GM12878 (cell line): Measurements from ENCODE around the gene SRPX2. TPM values are rescaled to one million over a fixed set of nuclear protein-coding genes. Genes with fewer than 3 reads are reported as not detected.
A peak's percentile ranks its signal among the peaks of the same experiment; 100 is the strongest.

Source experiments
- ATF3 ChIP-seq: IDR thresholded peaks from 2 replicates; pipeline ENCODE4 v1.6.1; 2011; ENCODE audit warnings: low read depth, mild to moderate bottlenecking, low read length, moderate library complexity, borderline replicate concordance; ENCODE audit errors: extremely low read depth
- BCL11A ChIP-seq: IDR thresholded peaks from 2 replicates; pipeline ENCODE4 v1.6.1; 2011; ENCODE audit warnings: low read depth, low read length
- BMI1 ChIP-seq: fragments of 450-650 bp; IDR thresholded peaks from 2 replicates; pipeline ENCODE4 v1.6.1; 2016; ENCODE audit warnings: mild to moderate bottlenecking, moderate library complexity, borderline replicate concordance
- CTCF ChIP-seq, 3 experiments: IDR thresholded peaks in 2 of 3; conservative IDR thresholded peaks in 1 of 3; 2 replicates each; pipeline ENCODE4 v1.5.1; 2011; ENCODE audit warnings: low read depth in 3 of 3, low read length in 3 of 3, mild to moderate bottlenecking in 3 of 3, control low read depth in 2 of 3, moderate library complexity in 2 of 3, inconsistent platforms in 1 of 3, mixed read lengths in 1 of 3; ENCODE audit not compliant: control insufficient read depth in 2 of 3, insufficient read depth in 1 of 3; ENCODE audit errors: extremely low read depth in 1 of 3
- ESRRA ChIP-seq: IDR thresholded peaks from 2 replicates; pipeline ENCODE4 v1.6.1; 2012; ENCODE audit warnings: mild to moderate bottlenecking, low read length, improper control_type of control experiment
- FOXM1 ChIP-seq: IDR thresholded peaks from 2 replicates; pipeline ENCODE4 v1.6.1; 2012; ENCODE audit warnings: low read depth, mild to moderate bottlenecking, inconsistent platforms, low read length, moderate library complexity
- MTA2 ChIP-seq: fragments of 450-650 bp; IDR thresholded peaks from 2 replicates; pipeline ENCODE4 v1.6.1; 2016; ENCODE audit warnings: low read depth, mild to moderate bottlenecking, moderate library complexity
- PAX8 ChIP-seq: fragments of 450-650 bp; IDR thresholded peaks from 2 replicates; pipeline ENCODE4 v1.6.1; 2017; ENCODE audit warnings: mild to moderate bottlenecking, moderate library complexity
- RELB ChIP-seq: fragments of 450-650 bp; IDR thresholded peaks from 2 replicates; pipeline ENCODE4 v1.6.1; 2017; ENCODE audit warnings: low read depth, mild to moderate bottlenecking, moderate library complexity
- SREBF1 ChIP-seq: IDR thresholded peaks from 2 replicates; pipeline ENCODE4 v1.6.1; 2012; ENCODE audit warnings: mild to moderate bottlenecking, low read length
- SUZ12 ChIP-seq: fragments of 200-600 bp; sonication (generic); IDR thresholded peaks from one replicate; pipeline ENCODE4 v1.6.1; 2018; ENCODE audit warnings: antibody characterized with exemption, mild to moderate bottlenecking; ENCODE audit not compliant: unreplicated experiment
- TBL1XR1 ChIP-seq: IDR thresholded peaks from 2 replicates; pipeline ENCODE4 v1.6.1; 2012; ENCODE audit warnings: low read depth, low read length, improper control_type of control experiment
- USF1 ChIP-seq: IDR thresholded peaks from 2 replicates; pipeline ENCODE4 v1.6.1; 2011; ENCODE audit warnings: borderline replicate concordance, low read depth, mild to moderate bottlenecking, moderate library complexity, mixed read lengths, low read length; ENCODE audit not compliant: insufficient read depth; ENCODE audit errors: extremely low read length
- ZBTB4 ChIP-seq: fragments of 450-650 bp; formaldehyde crosslinking; IDR thresholded peaks from 2 replicates; pipeline ENCODE4 v1.4.0; 2022; ENCODE audit warnings: mild to moderate bottlenecking, moderate library complexity
- ZNF592 ChIP-seq: fragments of 450-650 bp; IDR thresholded peaks from 2 replicates; pipeline ENCODE4 v1.6.1; 2017; ENCODE audit warnings: mild to moderate bottlenecking, moderate library complexity
- ZNF622 ChIP-seq: fragments of 450-650 bp; IDR thresholded peaks from 2 replicates; pipeline ENCODE4 v1.6.1; 2017; ENCODE audit warnings: mild to moderate bottlenecking, inconsistent platforms
- ZSCAN29 ChIP-seq: fragments of 450-650 bp; IDR thresholded peaks from 2 replicates; pipeline ENCODE4 v1.6.1; 2017; ENCODE audit warnings: mild to moderate bottlenecking, moderate library complexity
- ZZZ3 ChIP-seq: IDR thresholded peaks from 2 replicates; pipeline ENCODE4 v1.6.1; 2011; ENCODE audit warnings: low read depth; ENCODE audit not compliant: control insufficient read depth, insufficient read length
- polyA plus RNA-seq, 11 experiments: library from polyadenylated mRNA; depleted of rRNA in 4 of 11; unstranded in 6 of 11; stranded (reverse) in 5 of 11; fragments of >200 nt; fragmentation: Nextera tagmentation in 4 of 11; fragmentation: Illumina TruSeq in 1 of 11; extraction: Ambion mirVana in 4 of 11; extraction: Trizol in 1 of 11; gene quantifications; 1 replicate in 1 of 11; 2 replicates in 10 of 11; pipeline versions ENCODE4 v1.2.1 to v1.2.3, GENCODE V29; 2011 to 2016; ENCODE audit warnings: inconsistent platforms in 2 of 11, missing spikeins in 2 of 11, low read depth in 1 of 11
- total RNA-seq, 4 experiments: library from RNA; depleted of rRNA in 3 of 4; stranded (reverse); fragments of >200 nt in 3 of 4; fragmentation: Illumina TruSeq in 1 of 4; extraction: Trizol in 1 of 4; gene quantifications; 2 replicates each; pipeline versions ENCODE4 v1.2.1 to v1.2.3, GENCODE V29; 2013 to 2021

SRPX2 gene
- total and polyA plus RNA-seq, 10 of the 15 experiments (the other 5 are each of a cell fraction or from before 2014, with no cell fraction given): not detected

- TF ChIP-seq ESRRA (no peak), CTCF (IDR thresholded peaks at IDR 0.05 in 2 of 3, conservative IDR thresholded peaks at IDR 0.05 in 1 of 3; ENCODE audit: control insufficient read depth in 2 of 3, extremely low read depth in 1 of 3, insufficient read depth in 1 of 3, low read depth in 3 of 3, low read length in 3 of 3) (no peak), ATF3 (no peak), BMI1 (0 out of 2 replicates have a peak, but pooled peaks have one; percentile 24), RELB (no peak), ZBTB4 (no peak), USF1 (no peak), SUZ12 (no peak), ZNF622 (no peak), SREBF1 (no peak), BCL11A (peak; percentile 76), ZNF592 (no peak), ZZZ3 (no peak), FOXM1 (peak; percentile 91), MTA2 (peak; percentile 83), TBL1XR1 (peak; percentile 81; the same call in 1 of the 2 replicates), ZSCAN29 (no peak), PAX8 (no peak)
Observed at GRCh38 chrX:100625985-100626491, 18.0 kb upstream of the SRPX2 start (continued).
